Activated CD4-positive, CD25-positive, alpha-beta regulatory T cell (primary cell): ENCODE results near the gene CDIPT.

Experiments
- DNase-seq, 4 experiments: peaks; one replicate each; lab custom pipeline; 2025; lab: John Stamatoyannopoulos, UW

CDIPT gene

GRCh38 chr16:29826342-29826695, 36.7 kb downstream of the CDIPT start:
- DNase-seq = no peak

- no peak for DNase-seq
Measured at GRCh38 chr16:29825145-29826044, 37.6 kb downstream of the CDIPT start.

- no peak for DNase-seq
Measured at GRCh38 chr16:29824589-29825144, 38.4 kb downstream of the CDIPT start.

- DNase-seq = no peak
Measured at GRCh38 chr16:29821643-29822115, 41.3 kb downstream of the CDIPT start.

GRCh38 chr16:29820730-29821642, 42.0 kb downstream of the CDIPT start:
- DNase-seq = peak in 1 of 4 experiments; percentile 22

GRCh38 chr16:29820271-29820701, 42.7 kb downstream of the CDIPT start, which contains the start of gene MVP:
TSS of gene MVP (plus strand) at chr16:29820462. CDS start at chr16:29830550, 10,088 bp downstream.
- DNase-seq = peak in 1 of 4 experiments; percentile 37

GRCh38 chr16:29819506-29819905, 43.5 kb downstream of the CDIPT start:
- no peak for DNase-seq

- no peak for DNase-seq
Measured at GRCh38 chr16:29818082-29818481, 44.9 kb downstream of the CDIPT start.

GRCh38 chr16:29816694-29817441, 46.2 kb downstream of the CDIPT start:
- DNase-seq = peak in 1 of 4 experiments; percentile 24

- DNase-seq = peak; percentile 92 to 95 (median 94)
Measured at GRCh38 chr16:29815793-29816693, 47.0 kb downstream of the CDIPT start, which contains the start of gene PAGR1. TSS of gene PAGR1 (plus strand) at chr16:29816152. CDS start at chr16:29816526, 374 bp downstream.

- DNase-seq = peak in 1 of 4 experiments; percentile 51
Measured at GRCh38 chr16:29815032-29815721, 47.8 kb downstream of the CDIPT start.

GRCh38 chr16:29814592-29814991, 48.4 kb downstream of the CDIPT start:
- DNase-seq = no peak

GRCh38 chr16:29813644-29814562, 49.1 kb downstream of the CDIPT start:
- no peak for DNase-seq

- DNase-seq = no peak
Measured at GRCh38 chr16:29812754-29813643, 50.0 kb downstream of the CDIPT start.

- DNase-seq = peak in 1 of 4 experiments; percentile 24
Measured at GRCh38 chr16:29811896-29812665, 50.9 kb downstream of the CDIPT start, which contains the start of gene PRRT2. TSS of gene PRRT2 (plus strand) at chr16:29812193. CDS start at chr16:29813055, 862 bp downstream.

- peak in 3 of 4 experiments; percentile 37 to 45 (median 44) for DNase-seq
Measured at GRCh38 chr16:29811170-29811895, 51.7 kb downstream of the CDIPT start.
